NCI-H2107 treated with DMSO at 0.1 percent for 48 hours (cell line): ENCODE results near the gene GOPC.
"Not testable (repeated sequence)": the region's sequence is repeated elsewhere in the genome, so short reads cannot be mapped to it uniquely, and the experiment has no call there.

Experiments
- DNase-seq: peaks from one replicate; lab custom pipeline; 2025; ENCODE audit not compliant: unreplicated experiment; lab: John Stamatoyannopoulos, UW

Gene GOPC

DNA sequence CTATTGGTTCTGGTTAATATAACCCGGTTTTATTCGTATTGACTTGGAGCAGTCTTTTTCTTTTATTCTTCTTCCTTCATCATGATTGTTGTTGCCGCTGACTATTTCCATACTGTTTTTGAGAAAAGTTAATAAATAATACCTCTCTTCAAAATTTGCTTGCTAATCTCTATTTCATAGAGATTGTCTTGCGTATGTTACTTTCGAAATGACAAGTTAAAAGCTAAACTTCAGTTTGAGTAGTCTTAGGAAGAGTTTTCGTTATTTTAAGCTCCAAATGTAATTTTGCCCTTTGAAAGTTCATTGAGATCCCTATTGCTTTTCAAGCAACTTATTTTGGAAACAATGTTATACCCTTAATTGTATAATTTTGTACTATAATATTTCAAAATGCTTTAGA, 83.4 kb downstream of the GOPC start:
- no peak for DNase-seq

DNA sequence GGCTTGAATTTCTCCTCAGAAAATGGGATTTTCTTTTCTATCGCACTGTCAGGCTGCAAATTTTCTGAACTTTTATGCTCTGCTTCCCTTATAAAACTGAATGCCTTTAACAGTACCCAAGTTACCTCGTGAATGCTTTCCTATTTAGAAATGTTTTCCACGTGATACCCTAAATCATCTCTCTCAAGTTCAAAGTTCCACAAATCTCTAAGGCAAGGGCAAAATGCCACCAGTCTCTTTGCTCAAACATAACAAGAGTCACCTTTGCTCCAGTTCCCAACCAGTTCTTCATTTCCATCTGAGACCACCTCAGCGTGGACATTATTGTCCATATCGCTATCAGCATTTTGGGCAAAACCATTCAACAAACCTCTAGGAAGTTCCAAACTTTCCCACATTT, 84.3 kb downstream of the GOPC start:
- DNase-seq: not testable (repeated sequence)

DNA sequence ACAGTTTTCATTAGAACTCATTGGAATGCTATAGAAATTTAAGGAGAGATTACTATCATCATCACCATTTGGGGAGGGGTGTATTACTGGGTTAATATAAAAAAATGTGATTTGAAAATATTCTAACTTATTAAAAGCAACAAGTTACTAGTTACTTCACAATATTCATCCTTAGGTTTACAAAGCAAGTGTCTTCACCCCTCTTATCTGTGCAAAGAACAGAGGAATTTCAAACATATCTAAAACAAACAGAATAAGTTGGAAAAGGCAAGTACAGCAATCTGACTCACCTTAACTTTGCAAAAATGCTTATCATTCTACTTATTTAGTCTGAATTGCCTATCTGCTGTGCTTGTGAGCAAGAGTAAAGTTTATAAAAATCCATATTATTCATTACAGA, 87.0 kb downstream of the GOPC start:
- DNase-seq: no peak

DNA sequence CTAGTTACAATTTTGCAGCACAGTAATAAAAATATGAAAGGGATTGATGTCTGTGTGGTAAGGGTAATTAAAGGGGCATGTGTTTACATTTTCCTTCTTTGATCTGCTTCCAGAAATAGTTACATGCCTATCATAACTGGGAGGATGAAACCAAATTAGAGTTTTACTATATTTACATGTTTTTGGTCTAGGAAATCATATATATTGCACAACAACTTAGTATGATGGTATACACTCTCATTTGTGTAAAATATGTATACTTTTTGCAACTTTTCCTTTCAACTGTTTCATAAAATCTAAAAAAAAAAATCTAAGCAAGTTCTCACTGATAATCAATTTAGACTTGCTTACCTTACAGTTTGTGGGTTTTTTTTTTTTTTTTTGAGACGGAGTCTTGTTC, 87.7 kb downstream of the GOPC start:
- no peak for DNase-seq

DNA sequence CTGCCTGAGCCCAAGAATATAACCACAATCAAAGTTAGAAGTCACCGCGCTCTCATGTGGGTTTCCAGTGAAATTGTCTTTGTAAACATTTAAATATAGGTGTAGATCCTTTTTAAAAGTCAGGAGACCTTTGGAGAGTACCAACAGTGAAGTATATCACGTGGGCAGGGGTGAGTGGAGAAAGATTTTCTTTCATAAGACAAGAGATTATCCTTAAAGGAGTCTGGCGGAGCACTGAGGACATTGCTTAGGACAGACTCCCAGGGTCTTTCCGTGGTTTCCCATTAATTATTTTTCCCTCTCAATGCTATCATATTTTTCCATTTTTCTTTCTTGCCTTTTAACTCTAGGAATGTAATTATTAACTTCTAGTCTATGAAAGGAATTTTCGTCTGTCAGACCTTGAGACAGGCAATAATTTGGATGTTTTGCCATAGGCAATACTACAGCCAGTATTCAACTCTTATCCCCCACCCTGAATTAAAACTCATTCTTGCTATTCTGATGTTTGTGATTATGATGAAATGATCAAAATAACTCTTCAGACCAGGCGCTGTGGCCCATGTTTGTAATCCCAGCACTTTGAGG, 88.4 kb downstream of the GOPC start:
- DNase-seq: no peak

DNA sequence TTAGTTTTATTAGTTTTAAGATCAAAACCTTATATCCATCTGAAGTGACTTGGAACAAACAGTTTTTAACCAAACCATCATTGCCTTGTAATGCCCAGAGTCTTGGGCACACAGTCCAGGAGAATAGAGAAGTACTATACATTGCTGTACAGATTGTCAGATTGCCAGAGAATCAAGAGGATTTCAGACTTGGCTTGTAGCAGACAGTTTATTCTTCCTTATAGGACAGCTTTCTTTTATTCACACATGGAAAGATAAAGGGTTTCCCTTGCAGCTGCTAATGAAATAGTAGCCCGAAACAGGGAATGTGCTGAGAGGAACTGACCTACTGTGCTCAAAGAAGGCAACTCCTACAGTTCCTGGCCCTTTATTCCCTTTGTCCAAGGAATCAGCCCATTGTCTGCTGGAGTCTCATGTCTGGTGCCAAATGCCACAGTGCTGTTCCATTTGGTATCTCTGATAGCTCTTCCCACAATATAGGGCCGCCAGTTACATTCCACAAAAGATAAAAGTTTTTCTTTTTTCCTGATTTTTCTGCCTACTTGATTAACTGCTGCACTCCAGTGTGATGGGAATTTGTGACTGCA, 89.2 kb downstream of the GOPC start:
- no peak for DNase-seq

DNA sequence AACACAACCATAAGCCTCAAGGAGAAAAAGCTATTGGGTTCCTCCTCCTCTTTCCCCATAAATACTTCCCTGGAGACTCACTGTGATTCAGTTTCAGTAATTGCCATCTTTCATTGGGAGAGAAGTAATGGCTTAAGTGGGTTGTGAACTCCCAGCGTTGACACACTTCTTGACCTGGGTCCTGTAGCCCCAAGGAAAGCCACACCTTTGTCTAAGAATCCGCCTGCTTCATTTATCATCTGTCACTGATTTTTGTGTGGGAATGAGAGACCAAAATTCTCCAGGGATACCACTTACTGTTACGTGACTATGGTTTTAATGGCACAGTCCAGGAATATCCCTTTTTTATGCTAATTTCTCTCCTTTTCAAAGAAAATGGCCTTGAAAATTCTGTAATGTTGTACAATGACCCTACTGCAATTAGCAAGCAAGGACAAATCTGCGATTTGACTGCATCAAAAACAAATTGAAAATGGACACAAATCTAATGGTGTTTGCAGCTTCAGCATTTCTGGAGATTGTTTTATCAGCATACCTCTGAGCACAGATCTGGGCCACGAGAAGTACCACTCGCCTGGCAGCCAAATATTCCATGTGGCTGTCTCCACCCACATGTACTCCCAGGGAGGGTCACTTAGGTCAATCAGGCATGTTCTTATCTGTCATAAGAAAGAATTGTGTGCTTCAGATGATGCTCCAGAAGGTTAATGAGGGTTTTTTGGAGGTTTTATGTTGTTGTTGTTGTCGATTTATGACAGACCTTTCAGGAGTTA, 90.1 kb downstream of the GOPC start:
- DNase-seq: no peak
